GM18520 (cell line): Measurements from ENCODE around the gene PACRG.

Experiments used
- ATAC-seq: cut with Tn5 transposase; IDR thresholded peaks from one replicate; pipeline ENCODE4 v1.9.1; 2021; ENCODE audit not compliant: unreplicated experiment

The PACRG gene

DNA sequence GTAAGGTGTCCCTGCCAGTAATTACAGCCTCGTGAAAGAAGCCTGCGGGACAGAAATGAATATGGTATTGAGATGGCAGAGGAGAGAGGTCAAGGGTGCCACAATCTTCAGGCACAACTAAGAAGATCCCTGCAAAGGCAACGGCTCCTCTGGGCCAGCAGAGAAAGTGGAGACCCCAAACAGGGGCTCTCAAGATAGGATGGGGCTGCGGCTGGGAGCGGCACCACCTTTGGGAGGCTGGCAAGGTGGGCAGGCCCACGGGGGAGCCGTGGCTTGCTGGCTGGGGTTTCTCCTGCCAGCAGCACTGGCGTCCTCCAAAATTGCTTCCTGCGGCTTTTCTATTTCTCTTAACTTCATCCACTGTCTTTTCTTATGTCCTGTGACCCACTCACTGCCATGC, 503.1 kb downstream of the PACRG start:
- no peak for ATAC-seq

DNA sequence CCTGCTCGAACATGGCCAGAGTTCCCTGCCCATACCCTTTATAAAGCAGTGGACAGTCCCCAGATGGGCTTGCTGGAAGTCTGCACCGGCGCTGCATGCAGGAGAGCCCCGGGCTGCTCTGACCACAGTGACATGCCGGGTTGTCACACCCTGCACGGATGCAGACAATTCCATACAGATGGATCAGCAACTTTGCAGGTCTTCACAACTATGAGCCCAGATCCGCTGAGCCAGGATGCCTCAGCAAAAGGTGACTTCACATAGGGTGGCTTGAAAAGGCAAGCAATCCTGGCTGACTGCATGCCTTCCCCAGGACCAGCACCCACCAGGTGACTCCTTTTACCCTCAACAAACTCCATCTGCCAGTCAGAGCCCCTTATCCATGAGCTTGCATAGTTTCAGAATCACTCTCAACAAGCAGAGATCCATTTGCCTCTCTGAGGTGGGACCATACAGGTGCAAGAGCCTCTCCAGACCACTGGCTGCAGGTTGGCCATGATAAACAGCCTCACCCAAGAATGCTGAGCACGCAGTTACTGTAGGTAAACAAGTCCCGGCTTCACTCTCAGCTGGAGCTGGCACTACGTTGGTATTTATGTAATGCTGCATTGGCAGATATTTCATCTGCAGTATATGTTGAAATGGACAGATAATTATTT, 503.7 kb downstream of the PACRG start:
- no peak for ATAC-seq

DNA sequence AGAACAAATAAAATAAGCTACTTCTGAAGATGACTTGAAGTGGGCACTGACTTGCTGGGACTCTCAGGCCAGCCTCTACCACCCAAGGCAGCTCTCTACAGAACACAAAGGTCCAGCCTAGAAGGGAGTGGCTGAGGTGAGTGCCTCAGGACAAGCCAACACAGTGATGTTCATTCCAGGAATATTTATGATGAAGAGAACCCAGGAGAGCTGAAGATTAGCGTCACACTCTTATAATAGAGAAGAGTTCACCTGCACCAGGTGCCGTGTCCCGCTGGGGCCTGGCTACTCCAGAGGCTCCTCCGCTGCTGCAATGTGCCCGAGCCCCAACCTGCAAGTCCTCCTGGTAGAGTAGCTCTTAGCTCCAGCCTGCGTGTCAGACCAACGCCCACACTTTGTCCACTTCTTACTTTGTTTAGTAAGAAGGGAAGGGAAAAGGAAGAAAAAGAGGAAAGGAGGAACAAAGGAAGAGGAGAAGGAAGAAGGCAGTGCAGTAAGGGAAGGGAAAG, 504.3 kb downstream of the PACRG start:
- ATAC-seq, result no peak

DNA sequence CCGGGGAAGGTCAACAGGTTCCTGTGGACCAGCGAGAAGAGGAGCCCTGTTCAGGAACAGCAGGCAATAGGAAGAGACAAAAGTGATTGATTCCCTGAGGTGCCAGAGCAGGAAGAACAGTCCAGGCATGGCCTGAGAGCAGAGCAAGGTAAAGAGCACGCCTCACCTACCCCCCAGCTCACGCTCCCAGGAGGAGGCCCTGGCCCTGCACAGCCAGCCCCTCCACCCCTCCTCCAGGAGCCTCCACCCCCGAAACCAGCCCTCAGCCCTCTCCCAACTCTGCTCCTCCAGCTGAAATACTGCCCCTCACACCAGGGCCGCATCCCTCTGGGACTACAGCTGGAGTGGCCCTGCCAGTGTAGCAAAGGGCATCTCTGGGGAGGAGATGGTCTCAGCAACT, 504.9 kb downstream of the PACRG start:
- no peak for ATAC-seq

DNA sequence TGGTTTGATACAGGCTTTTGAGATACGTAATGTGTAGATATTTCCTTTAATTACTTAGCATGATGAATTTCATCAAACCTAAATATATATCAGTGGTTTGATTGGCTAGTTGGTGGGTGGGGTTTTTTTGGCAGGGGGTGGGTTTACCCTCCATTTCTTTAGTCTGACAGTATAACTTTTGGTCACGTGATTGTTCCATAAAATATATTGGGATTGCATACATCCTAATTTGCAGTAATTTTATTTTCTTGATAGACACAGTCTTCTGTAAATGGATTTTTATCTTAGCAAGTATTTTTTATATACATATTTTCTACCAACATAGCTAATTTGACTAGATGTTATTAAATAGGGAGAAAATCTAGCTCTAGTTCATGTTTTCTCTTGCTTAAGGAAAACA, 509.3 kb downstream of the PACRG start:
- ATAC-seq, result no peak

DNA sequence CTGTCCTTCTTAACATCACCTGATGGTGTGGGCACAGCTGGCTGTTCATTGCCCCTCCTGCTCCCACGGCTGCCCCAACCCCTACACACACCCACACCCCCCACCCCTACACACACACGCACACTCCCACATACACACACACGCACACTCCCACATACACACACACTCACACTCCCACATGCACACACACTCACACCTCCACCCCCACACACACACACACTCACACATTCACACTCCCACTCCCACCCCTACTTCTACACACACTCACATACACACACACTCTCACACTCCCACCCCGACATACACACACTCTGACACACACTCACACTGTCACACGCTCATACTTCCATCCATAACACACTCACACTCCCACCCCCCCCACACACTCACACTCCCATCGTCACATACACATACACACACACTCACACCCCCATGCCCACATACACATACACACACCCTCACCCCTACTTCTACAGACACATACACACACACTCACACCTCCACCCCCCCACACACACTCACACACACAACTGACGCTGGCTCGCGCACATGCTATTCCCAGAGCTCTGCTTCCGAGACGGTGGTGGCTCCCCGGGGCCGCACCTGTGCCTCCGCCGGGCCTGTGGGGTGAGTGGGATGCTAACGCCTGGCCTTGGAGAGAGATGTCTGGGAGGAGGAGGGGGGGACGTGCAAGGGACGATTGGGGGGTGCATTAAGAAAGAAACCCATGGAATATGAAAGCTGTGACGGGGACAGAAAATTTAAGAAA, 512.0 kb downstream of the PACRG start:
- no peak for ATAC-seq

DNA sequence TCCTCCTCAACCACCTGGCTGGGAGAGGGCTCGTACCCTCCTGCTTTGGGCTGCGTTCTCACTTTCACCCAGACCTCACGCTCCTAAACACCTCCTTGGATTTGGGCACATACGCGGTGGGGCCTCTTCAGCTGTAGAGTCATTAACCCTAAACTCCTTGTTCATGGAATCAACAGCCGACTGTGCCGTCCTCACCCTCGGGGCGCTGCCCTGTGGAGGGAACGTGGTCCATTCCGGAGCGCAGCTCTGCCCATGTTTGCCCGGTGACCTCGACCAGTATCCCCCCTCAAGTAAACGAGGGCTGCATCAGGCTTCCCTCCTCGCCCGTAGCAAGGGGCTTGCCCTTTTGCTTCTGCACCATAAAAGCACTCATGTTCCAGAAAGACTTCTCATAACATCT, 512.8 kb downstream of the PACRG start:
- no peak for ATAC-seq

DNA sequence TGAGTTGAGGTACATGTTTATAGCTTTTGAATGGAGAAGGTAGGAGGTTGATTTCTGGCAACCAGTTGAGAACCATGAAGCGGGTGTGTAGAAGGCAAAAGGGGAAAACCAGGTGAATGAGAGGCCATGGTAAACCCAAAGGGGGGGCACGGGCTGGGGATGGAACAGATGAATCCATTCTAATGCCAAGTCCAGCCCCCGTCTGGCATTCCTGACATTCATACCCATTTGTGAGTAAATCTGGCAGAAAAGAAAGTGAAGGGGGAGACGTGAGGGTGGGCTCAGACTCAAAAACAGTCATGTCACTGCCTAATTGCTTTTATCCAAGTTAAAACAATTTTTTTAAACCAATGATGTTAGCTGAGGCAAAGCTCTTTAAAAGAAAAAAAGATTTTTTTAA, 513.9 kb downstream of the PACRG start:
- ATAC-seq, result no peak

DNA sequence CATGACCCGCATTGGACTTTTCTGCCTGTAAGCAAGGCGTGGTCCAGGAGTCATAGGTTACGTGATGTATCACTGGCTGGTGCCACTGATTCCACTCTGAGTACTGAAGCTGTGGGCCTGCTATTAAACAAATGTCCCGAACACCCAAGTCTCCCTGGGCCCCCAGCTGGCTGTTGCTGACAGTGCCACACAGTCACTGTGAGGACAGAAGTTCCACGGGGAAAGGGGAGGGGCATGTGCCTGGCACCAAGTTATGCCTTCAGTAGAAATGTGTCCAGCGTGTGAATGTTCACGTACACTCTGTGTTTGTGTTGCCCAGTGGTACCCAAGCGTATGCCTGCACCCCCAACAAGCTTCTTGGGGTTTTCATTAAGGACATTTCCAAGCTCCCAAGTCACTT, 515.3 kb downstream of the PACRG start:
- ATAC-seq, result no peak

DNA sequence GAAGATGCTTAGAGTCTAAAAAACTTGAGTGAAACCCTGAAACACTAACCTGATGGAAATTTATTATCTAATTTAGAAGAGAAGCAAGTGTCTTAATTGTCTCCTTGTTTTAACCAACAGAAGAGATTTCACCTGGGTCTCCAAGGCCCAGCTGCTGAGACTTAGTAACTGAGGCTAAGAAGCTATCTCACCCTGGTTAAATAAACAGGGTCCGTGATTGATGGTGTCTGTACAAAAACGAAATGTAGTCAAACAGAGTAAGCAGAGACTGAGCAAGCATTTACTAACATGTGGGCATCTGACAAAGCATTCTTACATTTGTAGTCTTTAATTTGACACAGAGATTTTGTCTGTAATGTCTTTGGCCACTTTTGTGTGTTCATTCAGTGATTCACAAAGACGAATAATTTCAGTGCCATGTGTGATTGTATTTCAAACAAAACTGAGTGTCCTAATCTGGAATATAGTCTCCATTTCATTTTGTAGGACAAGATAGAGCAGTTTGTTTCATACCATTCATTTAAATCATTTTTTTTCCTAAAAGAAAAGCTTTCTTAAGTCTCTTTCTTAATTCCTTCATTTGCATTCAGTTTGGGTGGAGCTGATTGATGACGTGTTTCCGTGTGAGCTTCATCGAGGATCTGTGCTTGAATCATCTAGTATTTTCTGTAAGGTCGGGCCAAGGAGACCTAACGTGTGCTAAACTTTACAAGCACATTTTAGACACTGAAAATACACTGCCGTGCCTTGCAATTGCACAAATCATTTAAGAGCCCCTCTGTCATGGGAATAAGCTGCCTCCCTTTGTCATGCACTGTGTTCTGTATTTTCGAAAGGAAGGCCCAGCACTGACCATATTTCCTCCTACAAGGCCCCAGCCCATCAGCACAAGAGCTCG, 516.2 kb downstream of the PACRG start:
- no peak for ATAC-seq

DNA sequence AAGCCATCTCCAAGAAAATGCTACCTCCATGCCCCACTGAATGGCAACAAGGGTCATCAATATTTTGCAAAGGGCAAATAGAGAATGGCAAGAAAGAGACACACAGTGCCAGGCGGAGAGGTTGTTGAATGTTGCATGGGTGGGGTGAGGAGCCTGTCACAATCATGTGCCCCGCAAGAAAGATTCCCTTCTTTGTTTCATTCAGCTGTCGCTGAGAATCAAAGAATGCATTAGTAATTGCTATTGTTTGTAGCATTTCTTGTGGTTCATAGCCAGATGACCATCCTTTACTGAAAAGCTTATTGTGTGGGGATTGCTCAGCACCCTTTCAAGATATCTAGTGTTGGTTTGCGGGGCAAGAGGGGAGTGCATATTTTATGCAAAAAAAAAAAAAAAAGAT, 520.3 kb downstream of the PACRG start:
- ATAC-seq, result no peak

DNA sequence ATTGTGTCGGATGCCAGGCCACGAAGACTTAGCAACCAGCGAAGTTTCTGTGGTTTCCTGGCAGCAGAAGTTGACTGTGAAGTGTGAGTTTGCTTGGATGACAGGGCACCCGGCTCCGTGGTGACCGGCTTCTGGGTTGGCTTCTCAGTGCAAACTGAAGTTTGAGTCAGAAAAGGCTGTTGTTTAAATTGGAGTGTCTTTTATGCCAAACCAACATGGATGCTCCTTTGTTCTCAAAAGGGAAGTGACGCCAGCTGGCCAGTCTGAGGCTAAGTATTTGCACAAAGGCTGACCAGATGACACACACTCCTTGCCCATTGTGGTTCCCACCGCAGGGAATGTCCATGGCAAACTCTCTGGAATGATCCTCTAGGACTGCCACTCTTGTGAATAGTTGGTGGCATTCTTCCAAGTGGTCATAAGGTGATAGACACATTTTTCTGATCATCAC, 521.9 kb downstream of the PACRG start:
- ATAC-seq, result no peak

DNA sequence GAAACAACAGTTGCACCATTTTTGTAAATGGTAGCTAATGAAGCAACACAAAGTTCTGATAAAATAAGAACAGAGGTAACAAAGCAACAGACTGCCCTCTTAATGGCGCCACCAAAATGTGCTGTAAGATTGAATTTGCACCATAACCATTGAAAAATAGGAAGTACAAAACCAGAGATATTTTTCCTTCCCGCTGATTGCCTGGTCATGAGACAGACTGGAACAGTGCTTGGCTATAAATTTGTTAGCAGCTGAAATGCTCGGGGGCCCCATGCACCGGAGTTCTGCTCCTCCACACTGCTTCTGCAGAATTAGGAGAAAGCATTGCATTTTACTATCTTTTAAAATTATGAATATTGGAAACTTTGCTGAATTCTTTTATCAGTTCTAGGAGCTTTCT, 522.3 kb downstream of the PACRG start:
- no peak for ATAC-seq

DNA sequence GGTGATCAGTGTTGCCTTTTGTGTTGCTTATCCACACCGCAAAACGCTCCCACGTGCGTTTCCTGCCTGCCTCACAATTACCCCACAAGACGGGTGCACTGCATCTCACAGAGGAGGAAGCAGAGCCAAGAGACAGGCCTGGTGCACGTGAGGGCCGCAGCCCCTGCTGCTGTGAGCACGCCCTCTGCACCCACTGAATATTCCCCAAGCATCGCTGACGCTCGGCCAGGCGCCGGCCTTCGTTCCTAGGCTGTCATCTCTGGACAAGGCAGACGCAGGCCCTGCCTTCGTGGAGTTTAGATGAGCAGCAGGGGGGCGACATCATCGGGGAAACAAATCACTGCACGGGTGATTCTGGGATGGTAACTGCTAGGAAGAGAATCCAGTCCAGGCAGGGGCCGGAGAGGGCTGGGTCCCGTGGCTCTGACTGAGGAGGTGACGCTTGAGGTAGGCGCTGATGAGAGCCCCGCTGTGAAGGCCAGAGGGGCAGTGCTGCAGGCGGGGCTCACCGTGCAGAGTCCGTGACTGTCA, 524.4 kb downstream of the PACRG start:
- no peak for ATAC-seq

DNA sequence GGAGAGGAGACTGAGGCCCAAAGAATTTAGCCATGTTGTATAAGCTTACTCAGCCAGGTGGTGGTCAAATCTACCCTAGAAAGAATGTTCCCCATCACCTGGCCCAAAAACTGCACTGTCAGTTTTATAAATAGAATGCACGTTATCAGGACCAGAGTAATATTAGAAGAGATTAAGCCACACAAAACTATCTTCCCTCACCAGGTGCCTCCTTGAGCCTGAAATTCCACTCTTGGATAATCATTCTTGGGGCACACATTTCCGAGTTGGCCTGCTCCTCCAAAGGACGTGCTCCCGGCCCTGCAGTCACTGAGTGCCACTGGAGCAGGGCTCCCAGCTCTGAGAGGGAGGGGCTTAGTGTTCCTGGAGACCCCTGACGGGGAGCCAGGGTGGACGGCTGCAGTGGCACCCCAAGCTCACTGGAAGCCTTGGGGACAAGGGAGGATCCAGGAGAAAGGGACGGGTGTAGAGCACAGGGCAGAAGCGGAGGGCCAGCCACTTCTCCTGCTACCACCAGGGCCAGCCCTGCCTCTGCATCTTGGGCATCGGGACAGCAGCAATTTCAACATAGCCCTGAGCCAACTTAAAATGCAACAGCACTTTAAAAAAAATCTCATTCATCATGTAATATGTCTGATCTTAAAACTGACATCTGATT, 525.9 kb downstream of the PACRG start:
- no peak for ATAC-seq

DNA sequence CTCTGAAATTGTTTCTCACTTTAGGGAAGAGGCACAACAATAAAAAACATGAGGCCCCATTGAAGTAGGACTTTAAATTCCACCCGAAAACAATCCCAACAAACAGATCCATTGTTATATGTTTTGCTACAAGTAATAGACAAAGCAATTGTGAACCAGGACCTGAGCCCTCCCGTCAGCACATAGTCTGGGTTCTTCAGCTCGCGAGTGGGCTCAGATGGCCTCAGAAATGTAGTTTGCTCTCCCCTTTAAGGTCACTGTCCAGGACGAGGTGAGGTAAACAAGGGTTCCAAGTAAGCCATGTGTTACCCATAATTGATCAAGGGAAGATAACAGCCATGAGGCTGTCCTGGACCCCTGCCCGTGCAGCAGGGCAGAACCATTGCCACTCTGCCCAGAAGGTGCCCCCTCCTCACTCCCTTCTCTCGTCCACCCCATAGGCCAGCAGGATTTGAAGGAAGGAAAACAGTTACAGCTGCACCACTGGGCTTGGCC, 526.6 kb downstream of the PACRG start:
- no peak for ATAC-seq

DNA sequence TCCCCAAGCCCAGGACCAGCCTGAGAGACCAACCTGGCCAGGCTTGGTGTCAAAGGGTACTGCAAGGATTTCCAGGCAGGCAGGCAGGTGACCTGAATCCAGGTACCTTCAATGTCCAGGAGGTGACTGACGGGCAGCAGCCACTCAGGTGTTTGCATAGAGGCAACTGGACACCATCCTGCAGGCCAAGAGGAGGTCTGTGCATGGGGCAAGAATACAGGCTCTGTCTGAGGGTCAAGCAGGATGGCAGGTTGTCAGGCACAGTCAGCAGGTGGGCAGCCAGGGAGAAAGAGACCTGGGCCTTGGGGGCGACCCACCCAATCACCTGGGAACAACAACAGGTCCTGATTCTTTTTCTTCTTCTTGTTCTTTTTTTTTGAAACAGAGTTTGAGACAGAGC, 527.5 kb downstream of the PACRG start:
- no peak for ATAC-seq

DNA sequence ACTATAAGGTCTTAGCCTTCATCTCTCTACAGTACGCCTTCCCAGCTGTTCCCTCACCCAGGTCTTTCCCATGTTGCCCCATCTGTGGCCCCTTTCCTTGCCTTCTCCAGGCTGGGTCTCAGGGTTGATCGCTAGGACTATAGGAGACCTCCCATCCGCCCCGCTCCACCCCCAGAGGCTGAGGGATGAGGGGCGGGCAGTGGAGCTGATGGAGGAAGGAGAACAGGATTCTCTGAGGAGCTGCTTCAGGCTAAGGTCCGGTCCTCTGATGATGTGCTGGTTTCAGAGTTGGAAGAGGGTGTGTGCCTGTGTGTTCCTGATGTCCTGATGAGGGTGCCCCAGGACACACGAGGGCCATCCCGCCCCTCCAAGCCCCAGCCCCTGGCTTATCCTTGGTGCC, 531.9 kb downstream of the PACRG start:
- ATAC-seq, result no peak

DNA sequence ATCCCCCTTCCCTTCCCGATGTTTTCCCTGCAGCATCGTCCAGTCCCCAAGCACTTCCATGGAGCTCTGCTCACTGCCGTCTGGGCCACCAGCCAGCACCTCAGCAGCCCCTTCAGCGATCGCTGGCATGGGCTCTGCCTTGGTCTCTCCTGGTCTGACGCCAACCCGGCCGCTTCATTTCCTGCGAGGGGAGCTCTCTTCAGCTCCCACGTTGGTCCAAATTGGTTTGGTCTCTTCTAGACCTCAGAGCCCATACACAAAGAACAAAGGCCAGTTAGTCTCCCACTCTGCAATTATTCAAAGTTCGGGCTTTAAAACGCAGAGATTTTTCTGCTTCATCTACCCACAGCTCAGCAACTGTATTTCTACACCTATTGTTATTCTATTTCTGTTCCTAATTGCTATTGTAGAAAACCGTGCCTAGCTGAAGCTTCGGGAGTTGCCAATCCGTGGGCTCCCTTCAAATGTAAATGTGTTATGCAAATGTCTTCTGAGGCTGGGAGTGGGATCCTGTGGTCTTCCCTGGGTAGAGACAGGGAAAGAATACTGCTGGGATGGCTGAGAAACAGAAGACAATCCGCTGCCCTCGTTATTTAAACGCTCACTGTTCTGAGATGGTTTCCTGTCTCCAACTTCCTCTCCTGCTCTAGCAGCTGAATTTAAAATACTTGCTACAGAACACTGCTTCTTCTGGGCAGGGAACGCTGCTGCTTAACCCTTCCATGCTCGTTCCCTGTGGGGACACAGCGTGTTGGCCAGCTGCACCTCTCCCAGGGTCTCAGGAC, 532.5 kb downstream of the PACRG start:
- ATAC-seq, result no peak

DNA sequence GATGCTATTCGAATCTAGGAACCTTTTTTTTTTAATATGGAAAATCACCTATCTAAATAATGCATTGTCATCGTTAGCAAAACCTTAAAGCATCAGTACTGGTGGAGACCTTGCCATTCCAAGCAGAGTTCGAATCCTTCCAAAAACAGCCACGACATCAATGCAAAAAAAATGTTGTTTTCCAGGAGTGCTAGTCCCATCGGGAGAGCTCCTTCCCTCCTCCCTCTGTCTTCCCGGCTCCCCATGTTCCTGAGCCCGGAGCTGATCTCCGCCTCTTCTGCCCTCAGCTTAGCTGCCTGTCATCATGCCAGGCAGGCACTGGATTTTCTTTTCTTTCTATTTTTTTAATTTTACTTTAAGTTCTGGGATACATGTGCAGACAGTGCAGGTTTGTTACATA, 533.1 kb downstream of the PACRG start:
- ATAC-seq, result no peak
